ENCODE results near the gene ZDHHC4.
A peak's percentile ranks its signal among the peaks of the same experiment; 100 is the strongest.
"Not testable (repeated sequence)": the region's sequence is repeated elsewhere in the genome, so short reads cannot be mapped to it uniquely, and the experiment has no call there.

The ZDHHC4 gene

GRCh38 chr7:6575281-6576023 is 1.8 kb upstream of the ZDHHC4 start:
- Histone ChIP-seq H3K9me3 (ENCODE audit: low read length) (no peaks in the 10 kb centered on the region), H3K4me3 (ENCODE audit: low read length) (no peak overlapping the region), H3K27me3 (ENCODE audit: insufficient read depth, low read length) (no peaks in the 10 kb centered on the region), H3K36me3 (ENCODE audit: insufficient read depth, low read length) (no peaks in the 10 kb centered on the region), H3K4me1 (ENCODE audit: insufficient read depth, low read length) (no peaks in the 10 kb centered on the region), H2AFZ (ENCODE audit: low read depth, low read length) (no peak overlapping the region)

GRCh38 chr7:6576024-6576866 is 1.0 kb upstream of the ZDHHC4 start:
- Histone ChIP-seq H2AFZ (ENCODE audit: low read depth, low read length) (no peak overlapping the region), H3K4me3 (ENCODE audit: low read length) (peak overlapping the region; percentile 40), H3K36me3 (ENCODE audit: insufficient read depth, low read length) (no peaks in the 10 kb centered on the region), H3K27me3 (ENCODE audit: insufficient read depth, low read length) (no peaks in the 10 kb centered on the region), H3K9me3 (ENCODE audit: low read length) (no peaks in the 10 kb centered on the region), H3K4me1 (ENCODE audit: insufficient read depth, low read length) (no peaks in the 10 kb centered on the region)

GRCh38 chr7:6576867-6577368 is 336 bp upstream of the ZDHHC4 start:
- peak overlapping the region; percentile 56 for H3K4me3 ChIP-seq (ENCODE audit: low read length)
- H3K27me3 ChIP-seq (ENCODE audit: insufficient read depth, low read length); H3K9me3 ChIP-seq (ENCODE audit: low read length); H3K4me1 ChIP-seq (ENCODE audit: insufficient read depth, low read length); H3K36me3 ChIP-seq (ENCODE audit: insufficient read depth, low read length): not testable (repeated sequence)
- peak overlapping the region; percentile 42 for H2AFZ ChIP-seq (ENCODE audit: low read depth, low read length)

- Histone ChIP-seq H3K27me3 (ENCODE audit: insufficient read depth, low read length) (no peaks in the 10 kb centered on the region), H2AFZ (ENCODE audit: low read depth, low read length) (no peak overlapping the region), H3K9me3 (ENCODE audit: low read length) (no peaks in the 10 kb centered on the region), H3K4me1 (ENCODE audit: insufficient read depth, low read length) (no peaks in the 10 kb centered on the region), H3K4me3 (ENCODE audit: low read length) (peak overlapping the region; percentile 56), H3K36me3 (ENCODE audit: insufficient read depth, low read length) (peaks cover 3% of the 10 kb centered on the region)
Measured at GRCh38 chr7:6578114-6579084, 1.1 kb downstream of the ZDHHC4 start.

GRCh38 chr7:6579446-6579845 is 2.2 kb downstream of the ZDHHC4 start:
- Histone ChIP-seq H2AFZ (ENCODE audit: low read depth, low read length) (no peak overlapping the region), H3K4me1 (ENCODE audit: insufficient read depth, low read length) (no peaks in the 10 kb centered on the region), H3K27me3 (ENCODE audit: insufficient read depth, low read length) (no peaks in the 10 kb centered on the region), H3K9me3 (ENCODE audit: low read length) (no peaks in the 10 kb centered on the region), H3K36me3 (ENCODE audit: insufficient read depth, low read length) (peaks cover 3% of the 10 kb centered on the region), H3K4me3 (ENCODE audit: low read length) (no peak overlapping the region)

- not testable (repeated sequence) for H3K27me3 ChIP-seq (ENCODE audit: insufficient read depth, low read length); H3K9me3 ChIP-seq (ENCODE audit: low read length); H3K36me3 ChIP-seq (ENCODE audit: insufficient read depth, low read length); H3K4me3 ChIP-seq (ENCODE audit: low read length); H2AFZ ChIP-seq (ENCODE audit: low read depth, low read length); H3K4me1 ChIP-seq (ENCODE audit: insufficient read depth, low read length)
Measured at GRCh38 chr7:6585746-6586432, 8.6 kb downstream of the ZDHHC4 start.

- Histone ChIP-seq H3K4me3 (ENCODE audit: low read length) (no peak overlapping the region), H2AFZ (ENCODE audit: low read depth, low read length) (no peak overlapping the region), H3K27me3 (ENCODE audit: insufficient read depth, low read length) (no peaks in the 10 kb centered on the region), H3K36me3 (ENCODE audit: insufficient read depth, low read length) (peaks cover 23% of the 10 kb centered on the region), H3K9me3 (ENCODE audit: low read length) (no peaks in the 10 kb centered on the region), H3K4me1 (ENCODE audit: insufficient read depth, low read length) (peaks cover 10% of the 10 kb centered on the region)
Measured at GRCh38 chr7:6588566-6588965, 11.3 kb downstream of the ZDHHC4 start.

- Histone ChIP-seq H3K4me3 (ENCODE audit: low read length) (peak overlapping the region; percentile 28), H2AFZ (ENCODE audit: low read depth, low read length) (peak overlapping the region; percentile 70), H3K27me3 (ENCODE audit: insufficient read depth, low read length) (no peaks in the 10 kb centered on the region), H3K4me1 (ENCODE audit: insufficient read depth, low read length) (peaks cover 10% of the 10 kb centered on the region), H3K36me3 (ENCODE audit: insufficient read depth, low read length) (peaks cover 30% of the 10 kb centered on the region), H3K9me3 (ENCODE audit: low read length) (no peaks in the 10 kb centered on the region)
Measured at GRCh38 chr7:6589151-6589828, 12.0 kb downstream of the ZDHHC4 start.

GRCh38 chr7:6589829-6590644 is 12.8 kb downstream of the ZDHHC4 start, which contains the start of gene INTS15:
TSS of gene INTS15 (plus strand) at chr7:6590021. CDS start at chr7:6590284, 263 bp downstream.
- Histone ChIP-seq H3K36me3 (ENCODE audit: insufficient read depth, low read length) (peaks cover 31% of the 10 kb centered on the region), H3K4me1 (ENCODE audit: insufficient read depth, low read length) (peaks cover 10% of the 10 kb centered on the region), H2AFZ (ENCODE audit: low read depth, low read length) (peak within 1 kb of the TSS; percentile 90), H3K4me3 (ENCODE audit: low read length) (peak within 1 kb of the TSS; percentile 68), H3K9me3 (ENCODE audit: low read length) (no peaks in the 10 kb centered on the region), H3K27me3 (ENCODE audit: insufficient read depth, low read length) (no peaks in the 10 kb centered on the region)

GRCh38 chr7:6590645-6591110 is 13.4 kb downstream of the ZDHHC4 start:
- Histone ChIP-seq H2AFZ (ENCODE audit: low read depth, low read length) (peak overlapping the region; percentile 90), H3K4me3 (ENCODE audit: low read length) (peak overlapping the region; percentile 68), H3K36me3 (ENCODE audit: insufficient read depth, low read length) (peaks cover 38% of the 10 kb centered on the region), H3K27me3 (ENCODE audit: insufficient read depth, low read length) (no peaks in the 10 kb centered on the region), H3K9me3 (ENCODE audit: low read length) (no peaks in the 10 kb centered on the region), H3K4me1 (ENCODE audit: insufficient read depth, low read length) (peaks cover 10% of the 10 kb centered on the region)

GRCh38 chr7:6600093-6600492 is 22.8 kb downstream of the ZDHHC4 start:
- peaks cover 72% of the 10 kb centered on the region for H3K36me3 ChIP-seq (ENCODE audit: insufficient read depth, low read length)

More at GRCh38 chr7:6600093-6600492, 22.8 kb downstream of the ZDHHC4 start:
- H3K4me1 ChIP-seq (ENCODE audit: insufficient read depth, low read length), result no peaks in the 10 kb centered on the region
- no peaks in the 10 kb centered on the region for H3K27me3 ChIP-seq (ENCODE audit: insufficient read depth, low read length)
- H3K4me3 ChIP-seq (ENCODE audit: low read length), result no peak overlapping the region
- H3K9me3 ChIP-seq (ENCODE audit: low read length), result no peaks in the 10 kb centered on the region
- no peak overlapping the region for H2AFZ ChIP-seq (ENCODE audit: low read depth, low read length)
